HEK293 (cell line): ENCODE data around the gene SH3RF3.
A peak's percentile ranks its signal among the peaks of the same experiment; 100 is the strongest.

Experiments used
- CTCF ChIA-PET: fragments of 350-600 bp; formaldehyde crosslinking; extraction: SDS; loops from one replicate; lab custom pipeline; 2021; ENCODE audit warnings: antibody characterized with exemption; lab: Yijun Ruan, JAX
- POLR2A ChIA-PET: fragments of 300-600 bp; formaldehyde crosslinking; extraction: SDS; loops from one replicate; lab custom pipeline; 2020; ENCODE audit warnings: antibody characterized with exemption, inconsistent platforms; lab: Yijun Ruan, JAX
- H3K27ac ChIP-seq: fragments of 200-500 bp; sonication (Bioruptor generic); 2 replicates; pipeline ENCODE4 v1.5.1; 2014; ENCODE audit warnings: low read depth, low read length, control low read depth, inconsistent platforms; ENCODE audit errors: extremely low read depth
- H3K36me3 ChIP-seq, 2 experiments: fragments of 200-500 bp in 1 of 2; sonication (Bioruptor generic) in 1 of 2; 1 replicate in 1 of 2; 2 replicates in 1 of 2; pipeline ENCODE4 v1.5.1; 2014 to 2017; ENCODE audit warnings: inconsistent platforms in 2 of 2, low read length in 2 of 2; ENCODE audit not compliant: control insufficient read depth in 2 of 2, insufficient read depth in 1 of 2
- H3K4me1 ChIP-seq: fragments of 200-500 bp; sonication (Bioruptor generic); 2 replicates; pipeline ENCODE4 v1.5.1; 2014; ENCODE audit warnings: mild to moderate bottlenecking, low read length, inconsistent platforms; ENCODE audit not compliant: control insufficient read depth, insufficient read depth
- H3K4me3 ChIP-seq: 2 replicates; pipeline ENCODE4 v1.5.1; 2011; ENCODE audit warnings: low read depth, mild to moderate bottlenecking, control low read depth, low read length, moderate library complexity
- H3K9me3 ChIP-seq: fragments of 200-500 bp; sonication (Bioruptor generic); 2 replicates; pipeline ENCODE4 v1.5.1; 2014; ENCODE audit warnings: low read depth, low read length, inconsistent platforms; ENCODE audit not compliant: control insufficient read depth, insufficient read depth
- BCL11A ChIP-seq: fragments of 450-650 bp; formaldehyde crosslinking; IDR thresholded peaks from 2 replicates; pipeline ENCODE4 v1.5.1; 2016; ENCODE audit warnings: low read depth, missing biosample characterization, missing genetic modification characterization
- BCL11B ChIP-seq: fragments of 450-650 bp; formaldehyde crosslinking; IDR thresholded peaks from 2 replicates; pipeline ENCODE4 v1.5.1; 2016; ENCODE audit warnings: low read depth, missing biosample characterization, missing genetic modification characterization
- GLIS1 ChIP-seq: fragments of 450-650 bp; formaldehyde crosslinking; IDR thresholded peaks from 2 replicates; pipeline ENCODE4 v1.5.1; 2016; ENCODE audit warnings: missing biosample characterization, missing genetic modification characterization
- KLF8 ChIP-seq: fragments of 450-650 bp; formaldehyde crosslinking; IDR thresholded peaks from 2 replicates; pipeline ENCODE4 v1.5.1; 2016; ENCODE audit warnings: missing biosample characterization, missing genetic modification characterization
- MZF1 ChIP-seq: fragments of 450-650 bp; formaldehyde crosslinking; IDR thresholded peaks from 2 replicates; pipeline ENCODE4 v1.5.1; 2017; ENCODE audit warnings: missing biosample characterization, missing genetic modification characterization, borderline replicate concordance
- SP7 ChIP-seq: fragments of 450-650 bp; formaldehyde crosslinking; IDR thresholded peaks from 2 replicates; pipeline ENCODE4 v1.5.1; 2016; ENCODE audit warnings: missing biosample characterization, missing genetic modification characterization
- TRIM28 ChIP-seq: IDR thresholded peaks from 2 replicates; pipeline ENCODE4 v1.6.1; 2011; ENCODE audit warnings: low read length, control low read depth, borderline replicate concordance
- ZIC2 ChIP-seq: fragments of 450-650 bp; formaldehyde crosslinking; IDR thresholded peaks from 2 replicates; pipeline ENCODE4 v1.5.1; 2016; ENCODE audit warnings: missing biosample characterization, missing genetic modification characterization
- ZNF114 ChIP-seq: fragments of 450-650 bp; formaldehyde crosslinking; IDR thresholded peaks from 2 replicates; pipeline ENCODE4 v1.5.0; 2017; ENCODE audit warnings: missing biosample characterization, missing genetic modification characterization
- ZNF214 ChIP-seq: fragments of 450-650 bp; formaldehyde crosslinking; IDR thresholded peaks from 2 replicates; pipeline ENCODE4 v1.5.1; 2017; ENCODE audit warnings: missing biosample characterization, mild to moderate bottlenecking, missing genetic modification characterization, borderline replicate concordance
- ZNF221 ChIP-seq: fragments of 450-650 bp; formaldehyde crosslinking; IDR thresholded peaks from 2 replicates; pipeline ENCODE4 v1.5.1; 2017; ENCODE audit warnings: missing biosample characterization, missing genetic modification characterization, borderline replicate concordance
- ZNF335 ChIP-seq: fragments of 450-650 bp; formaldehyde crosslinking; conservative IDR thresholded peaks from 2 replicates; pipeline ENCODE4 v1.5.1; 2016; ENCODE audit warnings: missing biosample characterization, missing genetic modification characterization
- ZNF521 ChIP-seq: fragments of 450-650 bp; formaldehyde crosslinking; IDR thresholded peaks from 2 replicates; pipeline ENCODE4 v1.5.1; 2017; ENCODE audit warnings: missing biosample characterization, mild to moderate bottlenecking, missing genetic modification characterization
- ZNF548 ChIP-seq: fragments of 450-650 bp; formaldehyde crosslinking; IDR thresholded peaks from 2 replicates; pipeline ENCODE4 v1.5.1; 2016; ENCODE audit warnings: missing biosample characterization, missing genetic modification characterization
- ZNF626 ChIP-seq: fragments of 450-650 bp; sonication (Bioruptor Pico); formaldehyde crosslinking; IDR thresholded peaks from 2 replicates; pipeline ENCODE4 v1.5.1; 2018; ENCODE audit warnings: missing biosample characterization, missing genetic modification characterization, inconsistent platforms
- ZNF677 ChIP-seq: fragments of 450-650 bp; IDR thresholded peaks from 2 replicates; pipeline ENCODE4 v1.5.0; 2018; ENCODE audit warnings: missing biosample characterization, mild to moderate bottlenecking, missing genetic modification characterization, moderate library complexity
- ZNF837 ChIP-seq: fragments of 450-650 bp; formaldehyde crosslinking; IDR thresholded peaks from 2 replicates; pipeline ENCODE4 v1.5.1; 2016; ENCODE audit warnings: missing biosample characterization, missing genetic modification characterization
- TF ChIP-seq, protein P1 (sequence below): fragments of 450-650 bp; formaldehyde crosslinking; conservative IDR thresholded peaks from 2 replicates; pipeline ENCODE4 v1.5.1; 2016; ENCODE audit warnings: low read depth, missing biosample characterization, missing genetic modification characterization
- TF ChIP-seq, protein P2 (sequence below): fragments of 450-650 bp; formaldehyde crosslinking; IDR thresholded peaks from 2 replicates; pipeline ENCODE4 v1.5.1; 2016; ENCODE audit warnings: missing biosample characterization, missing genetic modification characterization

SH3RF3 gene

DNA sequence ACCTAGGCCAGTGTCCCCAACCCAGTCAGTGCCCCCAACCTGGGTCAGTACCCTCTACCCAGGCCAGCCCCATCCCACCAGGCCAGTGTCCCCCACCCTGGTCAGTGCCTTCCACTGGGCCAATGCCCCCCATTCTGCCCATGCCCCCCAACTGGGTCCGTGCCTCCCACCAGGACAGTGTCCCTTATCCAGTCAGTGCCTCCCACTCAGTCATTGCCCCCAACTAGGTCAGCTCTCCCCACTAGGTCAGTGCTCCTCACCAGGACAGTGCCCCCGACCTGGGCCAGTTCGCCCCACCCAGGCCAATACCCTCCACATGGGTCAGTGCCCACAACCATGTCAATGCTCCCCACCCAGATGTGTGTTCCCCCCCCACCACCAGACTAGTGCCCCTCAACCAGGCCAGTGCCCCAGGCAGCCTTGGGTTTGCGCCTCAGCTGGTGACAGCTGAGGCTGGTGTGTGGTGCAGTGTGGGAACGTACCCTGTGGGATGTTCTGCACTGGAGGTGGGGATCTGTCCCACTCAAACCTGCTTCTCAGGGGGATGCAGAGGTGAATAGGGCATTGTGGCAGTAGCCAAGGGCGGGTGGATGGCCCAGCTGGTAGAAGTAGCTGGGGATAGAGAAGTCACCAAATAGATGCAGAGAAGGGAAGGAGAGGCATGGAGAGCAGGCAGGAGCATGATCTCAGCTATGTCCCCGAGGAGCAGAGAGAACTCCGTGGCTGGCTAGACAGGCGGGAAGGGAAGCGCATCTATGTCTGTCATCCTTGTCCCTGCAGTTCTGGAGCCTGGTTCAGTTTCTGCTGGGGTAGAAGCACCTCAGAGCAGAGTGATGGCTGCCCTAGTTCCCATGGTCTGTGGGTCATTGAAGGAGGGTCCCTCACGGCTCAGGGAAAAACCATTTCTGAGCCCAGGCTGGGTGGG, 168.8 kb downstream of the SH3RF3 start (continued):
- TF ChIP-seq, protein P1, sequence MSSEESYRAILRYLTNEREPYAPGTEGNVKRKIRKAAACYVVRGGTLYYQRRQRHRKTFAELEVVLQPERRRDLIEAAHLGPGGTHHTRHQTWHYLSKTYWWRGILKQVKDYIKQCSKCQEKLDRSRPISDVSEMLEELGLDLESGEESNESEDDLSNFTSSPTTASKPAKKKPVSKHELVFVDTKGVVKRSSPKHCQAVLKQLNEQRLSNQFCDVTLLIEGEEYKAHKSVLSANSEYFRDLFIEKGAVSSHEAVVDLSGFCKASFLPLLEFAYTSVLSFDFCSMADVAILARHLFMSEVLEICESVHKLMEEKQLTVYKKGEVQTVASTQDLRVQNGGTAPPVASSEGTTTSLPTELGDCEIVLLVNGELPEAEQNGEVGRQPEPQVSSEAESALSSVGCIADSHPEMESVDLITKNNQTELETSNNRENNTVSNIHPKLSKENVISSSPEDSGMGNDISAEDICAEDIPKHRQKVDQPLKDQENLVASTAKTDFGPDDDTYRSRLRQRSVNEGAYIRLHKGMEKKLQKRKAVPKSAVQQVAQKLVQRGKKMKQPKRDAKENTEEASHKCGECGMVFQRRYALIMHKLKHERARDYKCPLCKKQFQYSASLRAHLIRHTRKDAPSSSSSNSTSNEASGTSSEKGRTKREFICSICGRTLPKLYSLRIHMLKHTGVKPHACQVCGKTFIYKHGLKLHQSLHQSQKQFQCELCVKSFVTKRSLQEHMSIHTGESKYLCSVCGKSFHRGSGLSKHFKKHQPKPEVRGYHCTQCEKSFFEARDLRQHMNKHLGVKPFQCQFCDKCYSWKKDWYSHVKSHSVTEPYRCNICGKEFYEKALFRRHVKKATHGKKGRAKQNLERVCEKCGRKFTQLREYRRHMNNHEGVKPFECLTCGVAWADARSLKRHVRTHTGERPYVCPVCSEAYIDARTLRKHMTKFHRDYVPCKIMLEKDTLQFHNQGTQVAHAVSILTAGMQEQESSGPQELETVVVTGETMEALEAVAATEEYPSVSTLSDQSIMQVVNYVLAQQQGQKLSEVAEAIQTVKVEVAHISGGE, result no peak
- TF ChIP-seq ZNF626 (tag by site-specific recombination), result no peak
- TF ChIP-seq, all 188 proteins: peak for 0

DNA sequence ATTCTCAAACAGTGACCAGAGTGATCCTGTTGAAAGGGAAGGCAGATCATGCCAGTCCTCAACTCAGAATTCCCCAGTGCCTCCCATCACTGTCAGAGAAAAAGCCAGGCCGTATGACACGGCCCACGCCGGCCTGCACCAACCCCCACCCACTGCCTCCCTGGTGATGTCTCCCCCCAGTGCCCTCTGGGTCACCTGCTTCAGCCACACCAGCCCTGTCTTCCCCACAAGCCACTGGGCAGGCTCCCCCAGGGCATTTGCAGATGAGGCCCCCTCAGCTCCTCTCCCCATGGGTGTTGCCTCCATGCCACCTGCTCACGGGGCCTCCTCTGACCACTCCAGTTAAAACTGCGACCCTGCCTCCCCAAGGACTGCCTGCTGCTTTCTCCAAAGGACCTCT, 169.8 kb downstream of the SH3RF3 start:
- ChIA-PET POLR2A (no interaction called here), CTCF (no interaction called here)
- no peaks in the 10 kb centered on the region for H3K36me3 ChIP-seq
- H3K27ac ChIP-seq, result no peak overlapping the region
- no peak overlapping the region for H3K4me3 ChIP-seq
- TF ChIP-seq MZF1 (tag by site-specific recombination) (no peak), ZNF214 (tag by site-specific recombination) (no peak), ZNF335 (tag by site-specific recombination) (no peak), ZNF548 (no peak), BCL11B (tag by site-specific recombination) (no peak), ZIC2 (peak; percentile 39), ZNF114 (tag by site-specific recombination) (no peak), TRIM28 (no peak), KLF8 (tag by site-specific recombination) (no peak), GLIS1 (tag by site-specific recombination) (0 out of 2 replicates have a peak, but pooled peaks have one; percentile 12), BCL11A (tag by site-specific recombination) (no peak), ZNF521 (tag by site-specific recombination) (no peak), ZNF221 (no peak), ZNF677 (tag by site-specific recombination) (no peak), SP7 (tag by site-specific recombination) (no peak), ZNF837 (no peak)
- TF ChIP-seq, protein P2, sequence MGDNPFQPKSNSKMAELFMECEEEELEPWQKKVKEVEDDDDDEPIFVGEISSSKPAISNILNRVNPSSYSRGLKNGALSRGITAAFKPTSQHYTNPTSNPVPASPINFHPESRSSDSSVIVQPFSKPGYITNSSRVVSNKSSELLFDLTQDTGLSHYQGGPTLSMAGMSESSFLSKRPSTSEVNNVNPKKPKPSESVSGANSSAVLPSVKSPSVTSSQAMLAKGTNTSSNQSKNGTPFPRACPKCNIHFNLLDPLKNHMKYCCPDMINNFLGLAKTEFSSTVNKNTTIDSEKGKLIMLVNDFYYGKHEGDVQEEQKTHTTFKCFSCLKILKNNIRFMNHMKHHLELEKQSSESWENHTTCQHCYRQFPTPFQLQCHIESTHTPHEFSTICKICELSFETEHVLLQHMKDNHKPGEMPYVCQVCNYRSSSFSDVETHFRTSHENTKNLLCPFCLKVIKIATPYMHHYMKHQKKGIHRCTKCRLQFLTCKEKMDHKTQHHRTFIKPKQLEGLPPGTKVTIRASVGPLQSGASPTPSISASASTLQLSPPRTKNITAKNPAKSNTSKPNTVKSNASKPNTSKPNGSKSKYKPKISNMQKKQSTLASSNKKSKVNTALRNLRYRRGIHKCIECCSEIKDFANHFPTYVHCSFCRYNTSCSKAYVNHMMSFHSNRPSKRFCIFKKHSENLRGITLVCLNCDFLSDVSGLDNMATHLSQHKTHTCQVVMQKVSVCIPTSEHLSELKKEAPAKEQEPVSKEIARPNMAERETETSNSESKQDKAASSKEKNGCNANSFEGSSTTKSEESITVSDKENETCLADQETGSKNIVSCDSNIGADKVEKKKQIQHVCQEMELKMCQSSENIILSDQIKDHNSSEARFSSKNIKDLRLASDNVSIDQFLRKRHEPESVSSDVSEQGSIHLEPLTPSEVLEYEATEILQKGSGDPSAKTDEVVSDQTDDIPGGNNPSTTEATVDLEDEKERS (tag by site-specific recombination), result no peak
- TF ChIP-seq, all 188 proteins: peak for 2
- Histone ChIP-seq H3K9me3 (no peaks in the 10 kb centered on the region), H3K4me1 (no peaks in the 10 kb centered on the region; the same call in 1 of the 2 replicates)
